ENCODE data around the gene AFF3.

AFF3 gene

DNA sequence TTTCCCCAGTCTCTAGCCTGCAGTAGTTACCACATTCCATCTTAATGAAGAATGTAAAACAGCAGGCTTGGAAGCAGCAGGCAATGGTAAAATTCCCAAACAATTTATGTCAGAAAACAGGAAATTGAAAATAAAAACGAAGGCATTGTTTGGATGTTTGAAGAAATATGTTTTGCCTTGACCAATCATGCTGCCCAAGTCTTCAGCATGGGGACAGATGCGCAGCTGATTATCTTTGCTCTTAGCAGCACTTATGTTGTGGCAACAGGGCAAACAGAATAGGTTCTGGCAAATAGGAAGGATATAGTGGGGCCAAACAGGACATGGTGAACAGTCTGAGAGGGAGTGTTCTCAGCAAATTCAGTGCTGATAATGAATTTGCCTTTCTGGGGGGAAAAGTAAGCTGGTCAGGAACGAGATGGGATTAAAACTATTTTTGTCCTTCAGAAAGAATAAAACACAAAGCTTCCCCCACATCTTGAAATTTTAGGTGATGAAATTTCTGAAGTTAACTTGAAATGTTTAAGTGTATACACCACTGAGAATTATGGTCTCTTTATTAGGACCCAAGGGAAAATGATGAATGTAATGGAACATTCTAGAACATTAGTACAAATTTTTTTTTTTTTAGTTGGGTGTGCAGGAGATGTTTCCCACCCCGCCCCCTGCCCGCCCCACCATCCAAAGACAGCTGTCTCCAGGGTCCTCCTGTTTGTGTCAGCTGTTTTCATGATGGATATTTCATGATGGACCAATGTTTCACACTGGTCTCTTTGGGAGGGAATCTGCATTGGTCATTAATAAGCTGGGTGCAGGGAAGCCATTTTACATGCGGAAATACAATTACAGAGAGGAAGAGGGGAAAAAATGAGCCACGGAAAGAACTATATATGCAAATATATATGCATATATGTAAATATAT, 413.0 kb downstream of the AFF3 start:
- Histone ChIP-seq H3K27me3 (no peaks in the 10 kb centered on the region), H3K4me1 (ENCODE audit: control insufficient read depth in 1 of 2, insufficient read depth in 1 of 2, low read depth in 1 of 2, low read length in 1 of 2) (no peaks in the 10 kb centered on the region), H3K4me3 (ENCODE audit: low read depth in 1 of 2, low read length in 1 of 2) (no peak overlapping the region), H3K9me3 (no peaks in the 10 kb centered on the region), H3K36me3 (no peaks in the 10 kb centered on the region), H3K27ac (no peak overlapping the region)
- TF ChIP-seq, protein P1, sequence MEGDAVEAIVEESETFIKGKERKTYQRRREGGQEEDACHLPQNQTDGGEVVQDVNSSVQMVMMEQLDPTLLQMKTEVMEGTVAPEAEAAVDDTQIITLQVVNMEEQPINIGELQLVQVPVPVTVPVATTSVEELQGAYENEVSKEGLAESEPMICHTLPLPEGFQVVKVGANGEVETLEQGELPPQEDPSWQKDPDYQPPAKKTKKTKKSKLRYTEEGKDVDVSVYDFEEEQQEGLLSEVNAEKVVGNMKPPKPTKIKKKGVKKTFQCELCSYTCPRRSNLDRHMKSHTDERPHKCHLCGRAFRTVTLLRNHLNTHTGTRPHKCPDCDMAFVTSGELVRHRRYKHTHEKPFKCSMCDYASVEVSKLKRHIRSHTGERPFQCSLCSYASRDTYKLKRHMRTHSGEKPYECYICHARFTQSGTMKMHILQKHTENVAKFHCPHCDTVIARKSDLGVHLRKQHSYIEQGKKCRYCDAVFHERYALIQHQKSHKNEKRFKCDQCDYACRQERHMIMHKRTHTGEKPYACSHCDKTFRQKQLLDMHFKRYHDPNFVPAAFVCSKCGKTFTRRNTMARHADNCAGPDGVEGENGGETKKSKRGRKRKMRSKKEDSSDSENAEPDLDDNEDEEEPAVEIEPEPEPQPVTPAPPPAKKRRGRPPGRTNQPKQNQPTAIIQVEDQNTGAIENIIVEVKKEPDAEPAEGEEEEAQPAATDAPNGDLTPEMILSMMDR (IDR thresholded peaks at IDR 0.05) = no peak

DNA sequence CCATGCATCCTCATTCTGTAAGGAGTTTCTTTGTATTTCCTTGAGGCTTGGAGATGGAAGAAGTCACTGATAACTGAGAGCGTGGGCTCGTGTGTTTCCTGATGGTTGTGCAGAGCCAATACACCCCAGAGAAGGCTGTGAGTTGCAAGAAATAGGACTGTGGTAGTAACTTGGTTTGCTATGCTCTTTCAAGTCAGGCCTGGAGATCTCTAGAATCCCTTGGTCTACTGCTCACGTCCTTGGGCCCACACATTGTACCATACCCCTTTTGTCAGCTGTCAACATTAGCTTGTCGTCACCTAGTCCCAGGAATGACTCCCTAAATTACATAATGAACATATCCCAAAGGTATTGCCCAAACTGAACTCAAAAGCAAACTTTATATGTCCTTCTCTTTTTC, 414.2 kb downstream of the AFF3 start:
- H3K4me3 ChIP-seq (ENCODE audit: low read depth in 1 of 2, low read length in 1 of 2) = no peak overlapping the region
- H3K4me1 ChIP-seq (ENCODE audit: control insufficient read depth in 1 of 2, insufficient read depth in 1 of 2, low read depth in 1 of 2, low read length in 1 of 2) = no peaks in the 10 kb centered on the region
- no peaks in the 10 kb centered on the region for H3K27me3 ChIP-seq
- H3K27ac ChIP-seq = no peak overlapping the region
- TF ChIP-seq, protein P1 (IDR thresholded peaks at IDR 0.05) = no peak
- no peaks in the 10 kb centered on the region for H3K36me3 ChIP-seq
- H3K9me3 ChIP-seq = no peaks in the 10 kb centered on the region

DNA sequence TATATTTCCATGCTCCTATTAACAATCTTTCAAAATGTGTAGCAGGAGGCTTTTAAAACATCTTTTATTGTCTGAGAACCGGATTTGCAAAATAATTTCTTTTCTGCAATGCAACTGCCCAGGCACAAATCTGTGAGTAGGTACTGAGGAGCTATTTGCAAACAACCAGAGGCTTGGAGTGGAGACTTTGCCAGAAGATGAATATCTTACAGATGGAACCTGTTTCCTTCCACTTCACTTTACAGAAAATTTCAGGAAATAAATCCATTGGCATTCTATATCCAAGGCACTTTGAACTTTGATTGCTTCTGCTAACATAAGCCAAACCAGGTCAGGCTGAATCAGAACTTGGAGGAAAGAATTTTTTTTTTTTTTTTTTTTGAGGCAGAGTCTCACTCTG, 415.2 kb downstream of the AFF3 start:
- Histone ChIP-seq H3K36me3 (no peaks in the 10 kb centered on the region), H3K4me3 (ENCODE audit: low read depth in 1 of 2, low read length in 1 of 2) (no peak overlapping the region), H3K27me3 (no peaks in the 10 kb centered on the region), H3K4me1 (ENCODE audit: control insufficient read depth in 1 of 2, insufficient read depth in 1 of 2, low read depth in 1 of 2, low read length in 1 of 2) (no peaks in the 10 kb centered on the region), H3K27ac (no peak overlapping the region), H3K9me3 (no peaks in the 10 kb centered on the region)
- TF ChIP-seq, protein P1 (IDR thresholded peaks at IDR 0.05) = no peak

- Histone ChIP-seq H3K9me3 (no peaks in the 10 kb centered on the region), H3K4me3 (ENCODE audit: low read depth in 1 of 2, low read length in 1 of 2) (no peak overlapping the region), H3K27ac (no peak overlapping the region), H3K27me3 (no peaks in the 10 kb centered on the region), H3K4me1 (ENCODE audit: control insufficient read depth in 1 of 2, insufficient read depth in 1 of 2, low read depth in 1 of 2, low read length in 1 of 2) (no peaks in the 10 kb centered on the region), H3K36me3 (no peaks in the 10 kb centered on the region)
- TF ChIP-seq, protein P1 (IDR thresholded peaks at IDR 0.05) = no peak
These were observed 415.7 kb downstream of the AFF3 start for GRCh38 chr2:99726691-99727090.

DNA sequence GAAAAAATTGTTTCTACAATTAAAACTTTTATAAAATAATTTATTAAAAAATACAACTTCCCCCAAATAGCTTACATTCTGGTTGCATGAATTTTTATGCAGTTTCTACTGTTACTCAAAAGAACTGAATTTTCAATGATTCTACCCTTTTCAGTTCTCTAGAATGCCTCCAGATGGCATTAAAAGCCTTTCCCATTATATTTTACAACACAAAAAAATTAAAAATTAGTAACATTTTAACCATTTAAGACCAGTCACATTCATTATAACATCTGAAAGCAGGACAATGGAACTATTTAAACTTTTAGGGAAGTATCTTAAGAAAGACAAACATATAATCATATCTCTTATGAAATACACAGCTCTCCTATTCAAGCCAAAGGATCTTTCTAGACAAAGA, 416.6 kb downstream of the AFF3 start:
- no peaks in the 10 kb centered on the region for H3K9me3 ChIP-seq
- no peak overlapping the region for H3K27ac ChIP-seq
- H3K27me3 ChIP-seq = no peaks in the 10 kb centered on the region
- no peak overlapping the region for H3K4me3 ChIP-seq (ENCODE audit: low read depth in 1 of 2, low read length in 1 of 2)
- TF ChIP-seq, protein P1 (IDR thresholded peaks at IDR 0.05) = peak; percentile 36
- H3K4me1 ChIP-seq (ENCODE audit: control insufficient read depth in 1 of 2, insufficient read depth in 1 of 2, low read depth in 1 of 2, low read length in 1 of 2) = no peaks in the 10 kb centered on the region
- no peaks in the 10 kb centered on the region for H3K36me3 ChIP-seq
